Activated naive CD4-positive, alpha-beta T cell treated with Interleukin-2 at 50 U/mL for 16 hours (primary cell): ENCODE data around the gene ZBTB48.
A peak's percentile ranks its signal among the peaks of the same experiment; 100 is the strongest.
"Not testable (repeated sequence)": the region's sequence is repeated elsewhere in the genome, so short reads cannot be mapped to it uniquely, and the experiment has no call there.

ENCODE experiments used
- DNase-seq: peaks from one replicate; pipeline ENCODE4 v3.0.0-alpha.2; 2020

The ZBTB48 gene

GRCh38 chr1:6579374-6580118, at the start of gene ZBTB48:
Gene ZBTB48 (plus strand): TSS chr1:6579994. CDS start chr1:6580610, 616 bp downstream.
- peak; percentile 98 for DNase-seq

GRCh38 chr1:6530504-6531160, 49.2 kb upstream of the ZBTB48 start:
- DNase-seq, result no peak

- DNase-seq, result no peak
Measured at GRCh38 chr1:6531996-6532395, 47.8 kb upstream of the ZBTB48 start.

- DNase-seq, result no peak
Measured at GRCh38 chr1:6534248-6534822, 45.5 kb upstream of the ZBTB48 start.

GRCh38 chr1:6535214-6535613, 44.6 kb upstream of the ZBTB48 start:
- no peak for DNase-seq

- DNase-seq, result no peak
Measured at GRCh38 chr1:6536291-6536690, 43.5 kb upstream of the ZBTB48 start.

- DNase-seq, result no peak
Measured at GRCh38 chr1:6538956-6539355, 40.8 kb upstream of the ZBTB48 start.

- DNase-seq, result no peak
Measured at GRCh38 chr1:6544831-6545230, 35.0 kb upstream of the ZBTB48 start.

- DNase-seq, result no peak
Measured at GRCh38 chr1:6545276-6546112, 34.3 kb upstream of the ZBTB48 start.

GRCh38 chr1:6546326-6546725, 33.5 kb upstream of the ZBTB48 start:
- no peak for DNase-seq

- DNase-seq, result no peak
Measured at GRCh38 chr1:6547301-6547700, 32.5 kb upstream of the ZBTB48 start.

GRCh38 chr1:6554031-6554906, 25.5 kb upstream of the ZBTB48 start, which contains the start of gene NOL9:
Gene NOL9 (minus strand): TSS chr1:6554513. CDS start chr1:6554502, 11 bp downstream.
- peak; percentile 95 for DNase-seq

GRCh38 chr1:6554907-6555778, 24.7 kb upstream of the ZBTB48 start, which contains the start of gene TAS1R1:
Gene TAS1R1 (plus strand): TSS chr1:6555307. CDS start chr1:6555374, 67 bp downstream.
- no peak for DNase-seq

GRCh38 chr1:6557597-6557996, 22.2 kb upstream of the ZBTB48 start:
- DNase-seq, result no peak

GRCh38 chr1:6559161-6559560, 20.6 kb upstream of the ZBTB48 start:
- not testable (repeated sequence) for DNase-seq

GRCh38 chr1:6560267-6560666, 19.5 kb upstream of the ZBTB48 start:
- no peak for DNase-seq

- no peak for DNase-seq
Measured at GRCh38 chr1:6569033-6569432, 10.8 kb upstream of the ZBTB48 start.

GRCh38 chr1:6570100-6570499, 9.7 kb upstream of the ZBTB48 start:
- no peak for DNase-seq

- no peak for DNase-seq
Measured at GRCh38 chr1:6570987-6571386, 8.8 kb upstream of the ZBTB48 start.

GRCh38 chr1:6572653-6573383, 7.0 kb upstream of the ZBTB48 start:
- no peak for DNase-seq
